Esophagus (tissue), 2 donors: ENCODE measurements around the gene SEC61A2. TPM values are rescaled to one million over a fixed set of nuclear protein-coding genes. Genes with fewer than 3 reads are reported as not detected.
"Not testable (repeated sequence)": the region's sequence is repeated elsewhere in the genome, so short reads cannot be mapped to it uniquely, and the experiment has no call there.

Source experiments
- H3K27ac ChIP-seq, 2 donors: one replicate each; pipeline ENCODE4 v1.5.1; 2013; ENCODE audit warnings: low read depth in 2 of 2, mild to moderate bottlenecking in 2 of 2, inconsistent platforms in 1 of 2, low read length in 1 of 2, moderate library complexity in 1 of 2
- H3K27me3 ChIP-seq, 2 donors: one replicate each; pipeline ENCODE4 v1.6.1; 2013; ENCODE audit warnings: low read length in 2 of 2, control low read depth in 1 of 2, mild to moderate bottlenecking in 1 of 2; ENCODE audit not compliant: insufficient read depth in 2 of 2, control insufficient read depth in 1 of 2
- H3K36me3 ChIP-seq, 2 donors: one replicate each; pipeline ENCODE4 v1.6.1; 2013; ENCODE audit warnings: low read length in 1 of 2; ENCODE audit not compliant: control insufficient read depth in 2 of 2, insufficient read depth in 2 of 2
- H3K4me1 ChIP-seq, 2 donors: one replicate each; pipeline ENCODE4 v1.6.1; 2013; ENCODE audit warnings: low read length in 1 of 2; ENCODE audit not compliant: control insufficient read depth in 2 of 2, insufficient read depth in 2 of 2
- H3K4me3 ChIP-seq, 2 donors: one replicate each; pipeline ENCODE4 v1.5.1; 2013; ENCODE audit warnings: low read length in 2 of 2, mild to moderate bottlenecking in 2 of 2, low read depth in 1 of 2, moderate library complexity in 1 of 2
- H3K9me3 ChIP-seq, 2 donors: one replicate each; pipeline ENCODE4 v1.6.1; 2013; ENCODE audit warnings: mild to moderate bottlenecking in 2 of 2, low read depth in 1 of 2, low read length in 1 of 2, moderate library complexity in 1 of 2; ENCODE audit not compliant: control insufficient read depth in 2 of 2, insufficient read depth in 1 of 2
- WGBS, 2 donors: extraction: QIAGEN DNeasy Blood & Tissue Kit; methylation state at CpG; one replicate each; pipeline ENCODE4 v1.1.7; 2013; 5-methylcytosine and 5-hydroxymethylcytosine counted together
- polyA plus RNA-seq, 2 donors: library from polyadenylated mRNA; stranded (reverse); fragments of 200-250 nt; gene quantifications; one replicate each; pipeline ENCODE4 v1.2.3, GENCODE V29; 2013
- donor health status: healthy with polysubstance abuse.
- donor health status: Bipolar disorder and iron deficiency.

The SEC61A2 gene
- polyA plus RNA-seq, 2 donors, result 2.7 TPM

DNA sequence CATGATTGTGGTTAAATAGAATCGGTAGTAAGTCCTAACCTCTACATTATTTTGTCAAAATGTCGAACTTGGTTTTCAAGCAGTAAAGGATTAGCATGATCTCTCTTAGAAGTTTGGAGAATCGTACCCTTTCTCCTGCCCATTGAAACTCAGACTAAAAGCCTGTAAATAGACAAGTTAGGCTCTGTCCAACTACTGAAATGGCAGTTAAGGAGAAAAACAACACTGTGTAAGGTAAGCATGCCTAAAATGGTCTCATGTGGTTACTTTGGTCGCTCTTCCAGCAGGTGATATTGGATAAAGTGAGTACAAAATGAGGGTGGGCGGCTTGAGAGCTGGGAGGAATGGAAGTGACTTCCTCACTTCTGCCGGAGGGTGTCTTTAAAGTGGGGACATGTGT lies 25.0 kb downstream of the SEC61A2 start:
- H3K27me3 ChIP-seq, result no peaks in the 10 kb centered on the region
- H3K27ac ChIP-seq, result no peak overlapping the region
- no peaks in the 10 kb centered on the region for H3K9me3 ChIP-seq
- H3K4me1 ChIP-seq, result no peaks in the 10 kb centered on the region
- WGBS, 2 donors, result 92% methylated on average over 6 of the region's 6 CpGs
- no peak overlapping the region for H3K4me3 ChIP-seq
- H3K36me3 ChIP-seq, result peaks cover 0 to 2% of the 10 kb centered on the region in 2 donors

- peaks cover 0 to 8% of the 10 kb centered on the region in 2 donors for H3K36me3 ChIP-seq
- 80 to 85% methylated on average over 14 of the region's 14 CpGs for WGBS, 2 donors
Measured at GRCh38 chr10:12156367-12157123, 27.1 kb downstream of the SEC61A2 start.

GRCh38 chr10:12158111-12158510 lies 28.6 kb downstream of the SEC61A2 start:
- Histone ChIP-seq H3K9me3 (no peaks in the 10 kb centered on the region), H3K36me3 (peaks cover 5 to 10% of the 10 kb centered on the region in 2 donors), H3K27ac (no peak overlapping the region), H3K4me3 (no peak overlapping the region), H3K27me3 (no peaks in the 10 kb centered on the region), H3K4me1 (no peaks in the 10 kb centered on the region)
- 90 to 92% methylated on average over 3 of the region's 3 CpGs for WGBS, 2 donors

More at GRCh38 chr10:12156367-12157123, 27.1 kb downstream of the SEC61A2 start:
- H3K27me3 ChIP-seq, result no peaks in the 10 kb centered on the region
- H3K4me1 ChIP-seq, result no peaks in the 10 kb centered on the region
- H3K4me3 ChIP-seq, result no peak overlapping the region
- no peak overlapping the region for H3K27ac ChIP-seq
- H3K9me3 ChIP-seq, result no peaks in the 10 kb centered on the region

DNA sequence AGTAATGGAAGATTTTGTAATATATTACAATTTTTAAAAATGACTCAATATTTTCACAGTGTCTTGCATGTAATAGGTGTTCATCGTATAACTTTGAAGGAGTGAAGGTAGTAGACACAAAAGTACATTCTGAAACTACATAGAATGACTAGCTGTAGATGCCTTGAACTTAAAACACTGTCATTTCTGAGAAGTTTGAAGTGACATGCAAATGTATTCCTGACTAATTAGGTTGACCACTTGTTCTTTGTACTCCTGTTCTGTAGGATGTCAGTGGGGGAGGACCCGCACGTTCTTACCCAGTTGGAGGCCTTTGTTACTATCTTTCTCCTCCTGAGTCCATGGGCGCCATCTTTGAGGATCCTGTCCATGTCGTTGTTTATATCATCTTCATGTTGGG lies 31.2 kb downstream of the SEC61A2 start:
- no peaks in the 10 kb centered on the region for H3K27me3 ChIP-seq
- H3K36me3 ChIP-seq, result peaks cover 7 to 15% of the 10 kb centered on the region in 2 donors
- no peaks in the 10 kb centered on the region for H3K9me3 ChIP-seq
- WGBS, 2 donors, result 94 to 97% methylated on average over 5 of the region's 5 CpGs
- no peak overlapping the region for H3K4me3 ChIP-seq
- H3K27ac ChIP-seq, result no peak overlapping the region
- H3K4me1 ChIP-seq, result no peaks in the 10 kb centered on the region

- H3K4me3 ChIP-seq, result no peak overlapping the region
- no peaks in the 10 kb centered on the region for H3K4me1 ChIP-seq
- 96 to 97% methylated on average over 6 of the region's 6 CpGs for WGBS, 2 donors
- H3K36me3 ChIP-seq, result peaks cover 8 to 17% of the 10 kb centered on the region in 2 donors
- H3K27me3 ChIP-seq, result no peaks in the 10 kb centered on the region
- no peaks in the 10 kb centered on the region for H3K9me3 ChIP-seq
- no peak overlapping the region for H3K27ac ChIP-seq
Measured at GRCh38 chr10:12162927-12163326, 33.5 kb downstream of the SEC61A2 start.

DNA sequence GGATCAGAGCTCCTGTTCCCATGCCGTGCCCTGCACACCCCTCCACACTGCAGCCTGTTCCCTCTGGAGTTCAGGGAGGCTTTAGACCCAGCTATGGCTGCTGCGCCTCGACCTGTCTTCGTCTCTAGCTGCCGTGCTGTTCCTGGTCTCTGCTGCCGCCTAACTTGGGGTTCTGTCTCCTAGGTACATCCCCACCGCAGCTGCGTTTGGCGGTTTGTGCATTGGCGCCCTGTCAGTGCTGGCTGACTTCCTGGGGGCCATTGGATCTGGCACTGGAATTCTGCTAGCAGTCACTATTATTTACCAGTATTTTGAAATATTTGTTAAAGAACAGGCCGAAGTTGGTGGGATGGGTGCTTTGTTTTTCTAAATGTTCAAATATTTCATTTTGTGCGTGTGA lies 34.6 kb downstream of the SEC61A2 start:
- no peaks in the 10 kb centered on the region for H3K9me3 ChIP-seq
- 90 to 92% methylated on average over 12 of the region's 12 CpGs for WGBS, 2 donors
- no peaks in the 10 kb centered on the region for H3K4me1 ChIP-seq
- H3K36me3 ChIP-seq, result peaks cover 8 to 15% of the 10 kb centered on the region in 2 donors
- H3K27ac ChIP-seq, result no peak overlapping the region
- H3K27me3 ChIP-seq, result no peaks in the 10 kb centered on the region
- no peak overlapping the region for H3K4me3 ChIP-seq

DNA sequence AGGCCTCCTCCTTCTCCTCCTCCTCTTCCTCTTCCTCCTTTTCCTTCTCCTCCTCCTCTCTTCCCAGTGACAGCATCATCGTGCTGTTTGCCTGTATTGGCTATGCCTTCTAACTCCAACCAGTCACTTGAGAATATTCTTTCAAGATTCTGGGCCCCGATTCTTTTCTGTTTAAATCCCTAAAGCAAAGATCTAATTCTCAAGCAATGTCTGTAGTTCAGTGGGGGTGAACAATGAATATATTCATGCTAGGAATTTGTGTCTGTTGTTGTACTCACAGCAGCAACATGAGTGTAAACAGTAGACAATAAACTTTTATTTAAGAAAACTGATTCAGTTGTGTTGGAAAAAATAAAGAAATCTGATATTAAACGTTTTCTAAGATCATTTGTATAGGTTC lies 35.6 kb downstream of the SEC61A2 start:
- no peaks in the 10 kb centered on the region for H3K27me3 ChIP-seq
- no peaks in the 10 kb centered on the region for H3K9me3 ChIP-seq
- WGBS, 2 donors, result 71 to 80% methylated on average over 3 of the region's 3 CpGs
- no peaks in the 10 kb centered on the region for H3K4me1 ChIP-seq
- H3K27ac ChIP-seq, result no peak overlapping the region
- H3K4me3 ChIP-seq, result no peak overlapping the region
- peaks cover 15 to 18% of the 10 kb centered on the region in 2 donors for H3K36me3 ChIP-seq

- Histone ChIP-seq H3K9me3 (no peaks in the 10 kb centered on the region), H3K27ac (no peak overlapping the region), H3K36me3 (peaks cover 18 to 22% of the 10 kb centered on the region in 2 donors), H3K4me3 (no peak overlapping the region), H3K4me1 (no peaks in the 10 kb centered on the region), H3K27me3 (no peaks in the 10 kb centered on the region)
- WGBS, 2 donors, result 83 to 86% methylated on average over 6 of the region's 6 CpGs
Measured at GRCh38 chr10:12165999-12166775, 36.7 kb downstream of the SEC61A2 start.

- not testable (repeated sequence) for H3K27ac ChIP-seq, H3K9me3 ChIP-seq, H3K27me3 ChIP-seq, H3K4me1 ChIP-seq, H3K4me3 ChIP-seq
- H3K36me3 ChIP-seq, result peaks cover 15 to 16% of the 10 kb centered on the region in 2 donors
- 91 to 95% methylated on average over 6 of the region's 6 CpGs for WGBS, 2 donors
Measured at GRCh38 chr10:12171512-12171911, 42.0 kb downstream of the SEC61A2 start.
